ENCODE data around the gene CEP131.

GRCh38 chr17:81231766-81232581 lies 9.2 kb upstream of the CEP131 start:
- TF ChIP-seq NFRKB (IDR thresholded peaks at IDR 0.05) (no peak), ELF4 (IDR thresholded peaks at IDR 0.05) (no peak), SUZ12 (IDR thresholded peaks at IDR 0.05) (no peak), HDGF (IDR thresholded peaks at IDR 0.05; ENCODE audit: borderline replicate concordance) (no peak), TARDBP (IDR thresholded peaks at IDR 0.05) (no peak), ARNT (IDR thresholded peaks at IDR 0.05) (no peak), FOXK2 (IDR thresholded peaks at IDR 0.05) (no peak), FOXM1 (IDR thresholded peaks at IDR 0.05; ENCODE audit: borderline replicate concordance) (no peak)
- TF ChIP-seq, protein P1, sequence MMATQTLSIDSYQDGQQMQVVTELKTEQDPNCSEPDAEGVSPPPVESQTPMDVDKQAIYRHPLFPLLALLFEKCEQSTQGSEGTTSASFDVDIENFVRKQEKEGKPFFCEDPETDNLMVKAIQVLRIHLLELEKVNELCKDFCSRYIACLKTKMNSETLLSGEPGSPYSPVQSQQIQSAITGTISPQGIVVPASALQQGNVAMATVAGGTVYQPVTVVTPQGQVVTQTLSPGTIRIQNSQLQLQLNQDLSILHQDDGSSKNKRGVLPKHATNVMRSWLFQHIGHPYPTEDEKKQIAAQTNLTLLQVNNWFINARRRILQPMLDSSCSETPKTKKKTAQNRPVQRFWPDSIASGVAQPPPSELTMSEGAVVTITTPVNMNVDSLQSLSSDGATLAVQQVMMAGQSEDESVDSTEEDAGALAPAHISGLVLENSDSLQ (IDR thresholded peaks at IDR 0.05), result no peak
